ENCODE measurements around the gene WIPF2. TPM values are rescaled to one million over a fixed set of nuclear protein-coding genes. Genes with fewer than 3 reads are reported as not detected.

Gene WIPF2
- total RNA-seq, 1 experiment from 2014 or later, result 23.0 TPM

GRCh38 chr17:40248507-40248906, 29.4 kb downstream of the WIPF2 start:
- ChIA-PET CTCF (no interaction called here), POLR2A (interaction anchor here (0.6 kb wide), 1 partner anchor 189 kb away, joined by 3 read pairs; no protein-coding TSS in a partner anchor)
- H3K4me1 Mint-ChIP-seq, result no peaks in the 10 kb centered on the region
- H3K4me3 Mint-ChIP-seq, result no peak overlapping the region
- no peak for TF ChIP-seq FOXK1 (CRISPR knock-in tag; IDR thresholded peaks at IDR 0.05)
- TF ChIP-seq OVOL2 (CRISPR knock-in tag; IDR thresholded peaks at IDR 0.05; ENCODE audit: borderline replicate concordance), result no peak
- no peak for TF ChIP-seq MLX (CRISPR knock-in tag; IDR thresholded peaks at IDR 0.05)
- TF ChIP-seq GRHL2 (CRISPR knock-in tag; IDR thresholded peaks at IDR 0.05; ENCODE audit: insufficient replicate concordance, severe bottlenecking), result no peak
- TF ChIP-seq ATF1 (CRISPR knock-in tag; IDR thresholded peaks at IDR 0.05), result no peak
- ATAC-seq (no peak), DNase-seq (ENCODE audit: low spot score) (no peak)
- 0 out of 2 replicates have a peak overlapping the region, but pooled peaks have one; percentile 60 for H3K27ac Mint-ChIP-seq
- no peaks in the 10 kb centered on the region for H3K9me3 Mint-ChIP-seq
- no peaks in the 10 kb centered on the region; the same call in 1 of the 2 replicates for H3K36me3 Mint-ChIP-seq
- H3K27me3 Mint-ChIP-seq (ENCODE audit: low read depth), result no peaks in the 10 kb centered on the region

GRCh38 chr17:40251576-40251975, 32.5 kb downstream of the WIPF2 start:
- CTCF ChIA-PET, result no interaction called here

More at GRCh38 chr17:40251576-40251975, 32.5 kb downstream of the WIPF2 start:
- Mint-ChIP-seq H3K4me3 (no peak overlapping the region), H3K27ac (peak overlapping the region; percentile 11; the same call in 1 of the 2 replicates), H3K36me3 (peaks cover 8% of the 10 kb centered on the region), H3K4me1 (no peaks in the 10 kb centered on the region), H3K27me3 (ENCODE audit: low read depth) (no peaks in the 10 kb centered on the region), H3K9me3 (no peaks in the 10 kb centered on the region)
- DNase-seq (ENCODE audit: low spot score) (no peak), ATAC-seq (no peak)
- TF ChIP-seq ARID4B (CRISPR knock-in tag; IDR thresholded peaks at IDR 0.05; ENCODE audit: borderline replicate concordance) (no peak), OVOL2 (CRISPR knock-in tag; IDR thresholded peaks at IDR 0.05; ENCODE audit: borderline replicate concordance) (no peak), GTF2I (CRISPR knock-in tag; conservative IDR thresholded peaks at IDR 0.05) (no peak), ZBTB21 (CRISPR knock-in tag; IDR thresholded peaks at IDR 0.05; ENCODE audit: borderline replicate concordance) (no peak), EMX1 (CRISPR knock-in tag; IDR thresholded peaks at IDR 0.05) (no peak), CDX4 (CRISPR knock-in tag; IDR thresholded peaks at IDR 0.05; ENCODE audit: borderline replicate concordance) (no peak), CREB1 (CRISPR knock-in tag; IDR thresholded peaks at IDR 0.05) (no peak), AR (CRISPR knock-in tag; IDR thresholded peaks at IDR 0.05) (no peak), STAT6 (CRISPR knock-in tag; conservative IDR thresholded peaks at IDR 0.05; ENCODE audit: low read depth) (no peak), SMAD4 (CRISPR knock-in tag; IDR thresholded peaks at IDR 0.05) (no peak), PRDM15 (CRISPR knock-in tag; IDR thresholded peaks at IDR 0.05) (no peak), JAZF1 (CRISPR knock-in tag; IDR thresholded peaks at IDR 0.05) (no peak), IRF1 (CRISPR knock-in tag; IDR thresholded peaks at IDR 0.05) (no peak), NR3C1 (CRISPR knock-in tag; conservative IDR thresholded peaks at IDR 0.05; ENCODE audit: low read depth) (no peak)
- POLR2A ChIA-PET, result no interaction called here

Data from WTC11 (cell line).